Keratinocyte (primary cell): ENCODE results near the gene ZBTB24. TPM values are rescaled to one million over a fixed set of nuclear protein-coding genes. Genes with fewer than 3 reads are reported as not detected.

ENCODE experiments used
- DNase-seq: peaks from one replicate; pipeline ENCODE4 v3.0.0-alpha.2; 2011; ENCODE audit warnings: low read depth, missing footprints, low spot score
- FAIRE-seq: peaks from 2 replicates; lab custom pipeline; 2011; peaks lifted over from hg19 to GRCh38; lab: Jason Lieb, UNC
- H2AFZ ChIP-seq: 2 replicates; pipeline ENCODE4 v1.6.0; 2012; ENCODE audit warnings: low read length, control low read depth, inconsistent platforms; ENCODE audit not compliant: control insufficient read depth
- H3K27ac ChIP-seq: 2 replicates; pipeline ENCODE4 v1.5.1; 2011; ENCODE audit warnings: low read length; ENCODE audit not compliant: control insufficient read depth, insufficient read depth
- H3K27me3 ChIP-seq: 3 replicates; pipeline ENCODE4 v1.6.0; 2011; ENCODE audit warnings: low read length; ENCODE audit not compliant: control insufficient read depth, insufficient read depth; ENCODE audit errors: extremely low read depth
- H3K36me3 ChIP-seq, 2 experiments: 2 replicates in 1 of 2; 3 replicates in 1 of 2; pipeline ENCODE4 v1.5.1; 2011; ENCODE audit warnings: low read length in 2 of 2, mild to moderate bottlenecking in 1 of 2; ENCODE audit not compliant: control insufficient read depth in 2 of 2, insufficient read depth in 2 of 2; ENCODE audit errors: extremely low read depth in 1 of 2
- H3K4me1 ChIP-seq: 3 replicates; pipeline ENCODE4 v1.5.1; 2011; ENCODE audit warnings: low read length; ENCODE audit not compliant: control insufficient read depth, insufficient read depth; ENCODE audit errors: extremely low read depth
- H3K4me2 ChIP-seq: 3 replicates; pipeline ENCODE4 v1.6.0; 2011; ENCODE audit warnings: low read depth, low read length; ENCODE audit not compliant: control insufficient read depth, insufficient read depth; ENCODE audit errors: extremely low read depth
- H3K4me3 ChIP-seq, 3 experiments: fragments of 200-600 bp in 1 of 3; sonication (generic) in 1 of 3; 2 replicates in 2 of 3; 3 replicates in 1 of 3; pipeline ENCODE4 v1.5.1; 2011 to 2016; ENCODE audit warnings: low read length in 3 of 3, mild to moderate bottlenecking in 3 of 3, control low read depth in 2 of 3, inconsistent platforms in 1 of 3, low read depth in 1 of 3, mixed read lengths in 1 of 3, mixed run types in 1 of 3, moderate library complexity in 1 of 3; ENCODE audit not compliant: control insufficient read depth in 2 of 3, insufficient read depth in 2 of 3; ENCODE audit errors: extremely low read depth in 1 of 3
- H3K79me2 ChIP-seq: 2 replicates; pipeline ENCODE4 v1.6.0; 2012; ENCODE audit warnings: low read length; ENCODE audit not compliant: control insufficient read depth, insufficient read depth
- H3K9ac ChIP-seq: 3 replicates; pipeline ENCODE4 v1.6.0; 2011; ENCODE audit warnings: low read length; ENCODE audit not compliant: control insufficient read depth, insufficient read depth; ENCODE audit errors: extremely low read depth
- H3K9me1 ChIP-seq: 3 replicates; pipeline ENCODE4 v1.6.0; 2011; ENCODE audit warnings: low read length; ENCODE audit not compliant: control insufficient read depth, insufficient read depth; ENCODE audit errors: extremely low read depth
- H3K9me3 ChIP-seq: 2 replicates; pipeline ENCODE4 v1.5.1; 2012; ENCODE audit warnings: low read depth, low read length; ENCODE audit not compliant: control insufficient read depth
- H4K20me1 ChIP-seq: 3 replicates; pipeline ENCODE4 v1.6.0; 2011; ENCODE audit warnings: low read length; ENCODE audit not compliant: control insufficient read depth, insufficient read depth; ENCODE audit errors: extremely low read depth
- EZH2 ChIP-seq: IDR thresholded peaks from one replicate; pipeline ENCODE4 v1.6.1; 2012; ENCODE audit warnings: inconsistent platforms, mild to moderate bottlenecking, low read length, moderate library complexity
- dilution Hi-C: fragments of 300-500 bp; cut with MboI; formaldehyde crosslinking; loops from one replicate; pipeline ENCODE4 v1.7.0; 2020; ENCODE audit warnings: low sequenced_read_pairs; ENCODE audit not compliant: extremely low pct_ligation_motif_present
- polyA plus RNA-seq, 5 experiments: library from polyadenylated mRNA; depleted of rRNA in 3 of 5; stranded (reverse) in 3 of 5; stranded (forward) in 1 of 5; unstranded in 1 of 5; fragments of >200 nt; gene quantifications; 1 replicate in 1 of 5; 2 replicates in 3 of 5; 3 replicates in 1 of 5; pipeline versions ENCODE4 v1.2.1 to v1.2.3, GENCODE V29; 2011 to 2012; ENCODE audit warnings: missing spikeins in 2 of 5, low read depth in 1 of 5, low replicate concordance in 1 of 5
- TF ChIP-seq, protein P1 (sequence below), 3 experiments: IDR thresholded peaks in 1 of 3; conservative IDR thresholded peaks in 1 of 3; optimal IDR thresholded peaks in 1 of 3; 2 replicates in 2 of 3; 3 replicates in 1 of 3; pipeline versions ENCODE3 to v1.5.1; 2011; ENCODE audit warnings: low read length in 3 of 3, mild to moderate bottlenecking in 3 of 3, moderate library complexity in 2 of 3, control low read depth in 1 of 3, inconsistent platforms in 1 of 3; ENCODE audit not compliant: insufficient read depth in 2 of 3; ENCODE audit errors: extremely low read depth in 1 of 3

The ZBTB24 gene
- polyA plus RNA-seq, 1 donor (not counting 4 experiments of a cell fraction or from before 2014, with no cell fraction given): 4.6 TPM

DNA sequence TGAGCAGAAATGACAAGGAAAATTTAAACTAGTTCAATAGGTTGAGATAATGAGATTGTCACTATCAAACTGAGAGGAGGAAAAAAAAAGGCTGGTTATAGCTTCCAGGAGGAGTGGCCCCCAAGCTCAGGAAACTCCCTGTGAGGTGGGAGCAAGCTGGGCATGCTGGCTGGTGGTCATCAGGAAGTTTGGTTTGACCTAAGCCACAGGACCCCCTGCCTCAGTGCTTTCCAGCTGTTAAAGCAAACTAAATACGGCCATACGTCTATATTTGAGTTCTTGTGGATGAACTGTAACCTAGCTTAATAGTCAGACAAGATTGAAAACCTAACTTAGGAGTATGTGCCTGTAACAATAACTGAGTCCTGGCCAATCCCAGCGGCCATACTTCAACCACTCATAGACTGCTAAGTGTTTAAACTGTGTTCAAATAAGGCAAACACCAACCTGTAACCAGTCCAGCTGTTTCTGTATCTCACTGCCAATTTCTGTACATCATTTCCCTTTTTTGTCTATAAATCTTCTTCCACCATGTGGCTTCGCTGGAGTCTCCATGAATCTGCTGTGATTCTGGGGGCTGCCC, 24.6 kb upstream of the ZBTB24 start:
- Histone ChIP-seq H3K9me1 (no peaks in the 10 kb centered on the region), H3K4me1 (peaks cover 5% of the 10 kb centered on the region), H2AFZ (no peak overlapping the region), H4K20me1 (no peaks in the 10 kb centered on the region), H3K9ac (no peak overlapping the region), H3K27me3 (no peaks in the 10 kb centered on the region), H3K9me3 (no peaks in the 10 kb centered on the region), H3K4me3 (no peak overlapping the region), H3K27ac (no peak overlapping the region), H3K36me3 (no peaks in the 10 kb centered on the region), H3K79me2 (no peaks in the 10 kb centered on the region), H3K4me2 (no peak overlapping the region)
- no peak for TF ChIP-seq EZH2
- TF ChIP-seq, protein P1, sequence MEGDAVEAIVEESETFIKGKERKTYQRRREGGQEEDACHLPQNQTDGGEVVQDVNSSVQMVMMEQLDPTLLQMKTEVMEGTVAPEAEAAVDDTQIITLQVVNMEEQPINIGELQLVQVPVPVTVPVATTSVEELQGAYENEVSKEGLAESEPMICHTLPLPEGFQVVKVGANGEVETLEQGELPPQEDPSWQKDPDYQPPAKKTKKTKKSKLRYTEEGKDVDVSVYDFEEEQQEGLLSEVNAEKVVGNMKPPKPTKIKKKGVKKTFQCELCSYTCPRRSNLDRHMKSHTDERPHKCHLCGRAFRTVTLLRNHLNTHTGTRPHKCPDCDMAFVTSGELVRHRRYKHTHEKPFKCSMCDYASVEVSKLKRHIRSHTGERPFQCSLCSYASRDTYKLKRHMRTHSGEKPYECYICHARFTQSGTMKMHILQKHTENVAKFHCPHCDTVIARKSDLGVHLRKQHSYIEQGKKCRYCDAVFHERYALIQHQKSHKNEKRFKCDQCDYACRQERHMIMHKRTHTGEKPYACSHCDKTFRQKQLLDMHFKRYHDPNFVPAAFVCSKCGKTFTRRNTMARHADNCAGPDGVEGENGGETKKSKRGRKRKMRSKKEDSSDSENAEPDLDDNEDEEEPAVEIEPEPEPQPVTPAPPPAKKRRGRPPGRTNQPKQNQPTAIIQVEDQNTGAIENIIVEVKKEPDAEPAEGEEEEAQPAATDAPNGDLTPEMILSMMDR (optimal IDR thresholded peaks at IDR 0.05 in 1 of 3, IDR thresholded peaks at IDR 0.05 in 1 of 3, conservative IDR thresholded peaks at IDR 0.05 in 1 of 3; ENCODE audit: extremely low read depth in 1 of 3, insufficient read depth in 2 of 3, low read length in 3 of 3): no peak
- DNase-seq: no peak
- dilution Hi-C loops: no loop called here
- no peak for FAIRE-seq

DNA sequence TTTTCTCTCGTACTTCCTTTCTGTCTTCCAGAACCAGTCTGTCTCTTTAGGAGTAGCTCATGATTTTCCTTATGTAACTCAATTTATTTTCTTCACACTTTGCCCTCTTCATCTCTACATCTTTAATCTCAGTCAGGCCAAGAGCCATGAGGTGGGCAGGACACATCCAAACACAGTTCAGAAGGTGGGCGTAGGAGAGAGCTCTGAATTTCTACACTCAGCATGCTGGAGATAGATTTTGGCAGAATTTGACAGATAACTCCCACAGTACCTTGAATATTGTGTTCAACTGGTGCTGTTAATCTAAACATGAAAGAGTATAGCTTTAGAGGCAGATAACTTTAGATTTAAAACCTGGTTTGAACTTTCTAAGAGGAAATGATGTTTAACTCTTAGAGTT, 23.8 kb upstream of the ZBTB24 start:
- no peak for DNase-seq

More for the DNA sequence above, 23.8 kb upstream of the ZBTB24 start:
- H3K79me2 ChIP-seq: no peaks in the 10 kb centered on the region
- H3K9me3 ChIP-seq: no peaks in the 10 kb centered on the region
- H3K27ac ChIP-seq: no peak overlapping the region
- H3K4me2 ChIP-seq: no peak overlapping the region
- no peaks in the 10 kb centered on the region for H4K20me1 ChIP-seq
- no peaks in the 10 kb centered on the region for H3K9me1 ChIP-seq
- H2AFZ ChIP-seq: no peak overlapping the region
- no peak overlapping the region for H3K4me3 ChIP-seq
- H3K27me3 ChIP-seq: no peaks in the 10 kb centered on the region
- no peak overlapping the region for H3K9ac ChIP-seq
- TF ChIP-seq, protein P1 (optimal IDR thresholded peaks at IDR 0.05 in 1 of 3, IDR thresholded peaks at IDR 0.05 in 1 of 3, conservative IDR thresholded peaks at IDR 0.05 in 1 of 3; ENCODE audit: extremely low read depth in 1 of 3, insufficient read depth in 2 of 3, low read length in 3 of 3): no peak
- TF ChIP-seq EZH2: no peak
- H3K4me1 ChIP-seq: peaks cover 5% of the 10 kb centered on the region
- dilution Hi-C loops: no loop called here
- no peaks in the 10 kb centered on the region for H3K36me3 ChIP-seq
- no peak for FAIRE-seq
